Mesothelial cell of epicardium (in vitro differentiated cells): Measurements from ENCODE around the gene OR1B1. TPM values are rescaled to one million over a fixed set of nuclear protein-coding genes. Genes with fewer than 3 reads are reported as not detected.

ENCODE experiments used
- DNase-seq, 2 experiments: peaks; one replicate each; pipeline ENCODE4 v3.0.0; 2021; ENCODE audit warnings: low spot score in 2 of 2; ENCODE audit not compliant: unreplicated experiment in 2 of 2
- H3K27ac Mint-ChIP-seq: 2 replicates; pipeline ENCODE4 v1.8.0; 2021; ENCODE audit warnings: mixed read lengths
- H3K27me3 Mint-ChIP-seq: 2 replicates; pipeline ENCODE4 v1.8.0; 2021; ENCODE audit warnings: low read depth, mixed read lengths
- H3K36me3 Mint-ChIP-seq: 2 replicates; pipeline ENCODE4 v1.8.0; 2021; ENCODE audit warnings: mixed read lengths
- H3K4me1 Mint-ChIP-seq: 2 replicates; pipeline ENCODE4 v1.8.0; 2021; ENCODE audit warnings: mixed read lengths
- H3K4me3 Mint-ChIP-seq: 2 replicates; pipeline ENCODE4 v1.8.0; 2021; ENCODE audit warnings: mild to moderate bottlenecking, moderate library complexity, mixed read lengths
- H3K9me3 Mint-ChIP-seq: 2 replicates; pipeline ENCODE4 v1.8.0; 2021; ENCODE audit warnings: mixed read lengths
- total RNA-seq: library from RNA; stranded (reverse); gene quantifications from 3 replicates; pipeline ENCODE4 v1.2.1, GENCODE V29; 2021
- TF ChIP-seq, protein P1 (sequence below): fragments of 200-600 bp; sonication (generic); IDR thresholded peaks from one replicate; pipeline ENCODE4 v1.5.0; 2021; ENCODE audit warnings: antibody characterized with exemption; ENCODE audit not compliant: unreplicated experiment

Gene OR1B1
- total RNA-seq: not detected in 3 replicates

DNA sequence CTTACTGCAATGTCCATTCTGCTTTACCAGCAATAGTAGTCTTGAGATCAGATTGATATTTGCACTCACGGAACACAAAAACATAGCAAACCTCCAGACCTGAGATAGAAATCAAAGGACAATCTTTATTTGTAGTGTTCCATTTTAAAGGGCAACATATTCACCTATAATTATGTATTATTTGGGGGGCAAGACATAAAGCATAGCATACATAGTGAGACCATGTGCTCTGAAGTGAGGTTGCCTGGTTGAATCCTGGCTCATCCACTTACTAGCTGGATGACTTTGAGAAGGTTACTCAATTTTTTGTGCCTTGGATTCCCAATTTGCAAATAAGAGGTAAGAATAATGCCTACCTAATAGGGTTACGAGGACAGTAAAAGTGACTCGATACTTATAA is at the start of gene OR1B1:
OR1B1 (minus strand) TSS at position 101 of the 400 bp plus-strand sequence.
- Mint-ChIP-seq H3K4me1 (no peaks in the 10 kb centered on the region), H3K27ac (no peak within 1 kb of the TSS), H3K36me3 (no peaks in the 10 kb centered on the region), H3K27me3 (no peaks in the 10 kb centered on the region), H3K4me3 (no peak within 1 kb of the TSS), H3K9me3 (peaks cover 78% of the 10 kb centered on the region)
- TF ChIP-seq, protein P1, sequence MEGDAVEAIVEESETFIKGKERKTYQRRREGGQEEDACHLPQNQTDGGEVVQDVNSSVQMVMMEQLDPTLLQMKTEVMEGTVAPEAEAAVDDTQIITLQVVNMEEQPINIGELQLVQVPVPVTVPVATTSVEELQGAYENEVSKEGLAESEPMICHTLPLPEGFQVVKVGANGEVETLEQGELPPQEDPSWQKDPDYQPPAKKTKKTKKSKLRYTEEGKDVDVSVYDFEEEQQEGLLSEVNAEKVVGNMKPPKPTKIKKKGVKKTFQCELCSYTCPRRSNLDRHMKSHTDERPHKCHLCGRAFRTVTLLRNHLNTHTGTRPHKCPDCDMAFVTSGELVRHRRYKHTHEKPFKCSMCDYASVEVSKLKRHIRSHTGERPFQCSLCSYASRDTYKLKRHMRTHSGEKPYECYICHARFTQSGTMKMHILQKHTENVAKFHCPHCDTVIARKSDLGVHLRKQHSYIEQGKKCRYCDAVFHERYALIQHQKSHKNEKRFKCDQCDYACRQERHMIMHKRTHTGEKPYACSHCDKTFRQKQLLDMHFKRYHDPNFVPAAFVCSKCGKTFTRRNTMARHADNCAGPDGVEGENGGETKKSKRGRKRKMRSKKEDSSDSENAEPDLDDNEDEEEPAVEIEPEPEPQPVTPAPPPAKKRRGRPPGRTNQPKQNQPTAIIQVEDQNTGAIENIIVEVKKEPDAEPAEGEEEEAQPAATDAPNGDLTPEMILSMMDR: no peak
- DNase-seq: no peak

DNA sequence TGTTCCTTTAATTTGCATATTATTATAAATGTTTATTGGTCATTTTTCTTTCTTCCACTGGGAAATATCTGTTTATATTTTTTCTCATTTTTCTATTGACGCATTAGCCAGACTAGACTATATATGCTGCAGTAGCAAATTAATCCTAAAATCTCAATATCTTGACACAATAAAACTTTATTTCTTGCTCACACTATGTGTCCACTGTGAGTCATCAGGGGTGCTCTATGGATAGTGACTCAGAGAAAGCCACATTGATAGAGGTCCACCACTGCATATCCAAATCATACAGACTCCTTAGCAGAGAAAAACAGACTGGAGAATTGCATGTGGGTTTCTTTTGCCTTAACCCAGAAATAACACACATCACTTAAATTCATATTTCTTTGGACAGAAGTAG is 38.3 kb upstream of the OR1B1 start:
- H3K4me1 Mint-ChIP-seq: no peaks in the 10 kb centered on the region
- peaks cover 3% of the 10 kb centered on the region for H3K36me3 Mint-ChIP-seq
- TF ChIP-seq, protein P1: no peak
- H3K27ac Mint-ChIP-seq: no peak overlapping the region
- no peaks in the 10 kb centered on the region for H3K27me3 Mint-ChIP-seq
- H3K4me3 Mint-ChIP-seq: no peak overlapping the region
- DNase-seq: no peak
- H3K9me3 Mint-ChIP-seq: peaks cover 37% of the 10 kb centered on the region

DNA sequence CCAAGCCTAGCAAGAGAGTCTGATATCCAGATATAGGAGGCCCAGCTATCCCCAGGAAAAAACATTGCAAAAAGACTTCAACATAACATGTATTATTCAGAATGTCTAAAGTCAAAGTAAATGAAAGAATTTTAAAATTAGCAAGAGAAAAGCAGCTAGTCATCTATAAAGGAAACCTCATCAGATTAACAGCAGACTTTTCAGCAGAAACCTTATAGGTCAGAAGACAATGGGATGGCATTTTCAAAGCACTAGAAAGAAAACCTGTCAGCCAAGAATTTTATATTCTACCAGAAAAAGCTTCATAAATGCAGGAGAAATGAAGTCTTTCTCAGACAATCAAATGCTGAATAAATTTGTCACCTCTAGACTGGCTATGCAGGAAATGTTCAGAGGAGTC is 27.4 kb upstream of the OR1B1 start:
- no peak for DNase-seq
- H3K27ac Mint-ChIP-seq: no peak overlapping the region
- H3K4me3 Mint-ChIP-seq: no peak overlapping the region
- H3K36me3 Mint-ChIP-seq: no peaks in the 10 kb centered on the region
- H3K4me1 Mint-ChIP-seq: no peaks in the 10 kb centered on the region
- H3K9me3 Mint-ChIP-seq: peaks cover 85% of the 10 kb centered on the region
- H3K27me3 Mint-ChIP-seq: no peaks in the 10 kb centered on the region
- TF ChIP-seq, protein P1: no peak

DNA sequence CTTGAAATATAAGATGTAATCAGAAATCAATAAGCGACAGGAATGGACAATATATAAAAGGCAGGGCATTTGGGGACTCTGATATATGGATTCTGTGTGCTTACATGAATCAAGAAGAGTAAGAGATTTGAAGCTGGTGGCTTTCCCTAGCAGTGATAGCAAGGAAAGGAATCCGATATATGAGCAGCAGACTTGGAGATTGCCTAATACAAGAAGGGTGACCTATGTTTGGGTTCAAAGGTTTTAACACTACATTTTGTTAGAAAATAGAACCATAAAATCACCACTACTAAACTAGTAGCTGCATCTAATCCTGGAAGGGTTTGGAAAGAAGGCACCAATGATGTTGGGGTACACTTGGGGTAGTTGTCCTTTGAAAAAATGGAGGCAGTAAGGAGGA is 15.1 kb upstream of the OR1B1 start:
- DNase-seq: no peak
- Mint-ChIP-seq H3K4me1 (no peaks in the 10 kb centered on the region), H3K27me3 (no peaks in the 10 kb centered on the region), H3K9me3 (peaks cover 83% of the 10 kb centered on the region), H3K36me3 (peaks cover 3% of the 10 kb centered on the region), H3K4me3 (no peak overlapping the region), H3K27ac (no peak overlapping the region)
- TF ChIP-seq, protein P1: no peak

GRCh38 chr9:122661416-122661815 is 4.0 kb upstream of the OR1B1 start, which contains the start of gene OR1L1:
OR1L1 (plus strand) TSS chr9:122661716; CDS start chr9:122661716, 0 bp downstream.
- Mint-ChIP-seq H3K36me3 (no peaks in the 10 kb centered on the region), H3K4me1 (no peaks in the 10 kb centered on the region), H3K9me3 (peaks cover 80% of the 10 kb centered on the region), H3K27me3 (no peaks in the 10 kb centered on the region), H3K27ac (no peak within 1 kb of the TSS), H3K4me3 (no peak within 1 kb of the TSS)
- no peak for DNase-seq
- TF ChIP-seq, protein P1: no peak

DNA sequence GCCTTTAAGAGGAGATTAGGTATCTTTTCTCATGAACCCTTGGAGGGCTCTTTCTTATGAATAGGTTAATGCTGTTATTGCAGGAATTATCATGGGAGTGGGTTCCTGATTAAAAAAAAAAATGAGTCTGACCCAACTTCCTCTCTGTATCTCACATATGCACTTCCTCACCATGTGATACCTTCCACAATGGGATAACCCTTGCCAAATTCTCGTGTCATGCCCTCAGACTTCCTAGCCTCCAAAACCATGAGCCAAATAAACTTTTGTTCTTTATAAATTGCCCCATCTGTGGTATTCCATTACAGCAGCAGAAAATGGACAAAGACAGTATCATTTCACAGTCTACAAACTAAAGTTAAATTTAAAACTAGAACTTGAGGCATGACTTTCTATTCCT is 1.0 kb downstream of the OR1B1 start:
- Mint-ChIP-seq H3K27me3 (no peaks in the 10 kb centered on the region), H3K9me3 (peaks cover 73% of the 10 kb centered on the region), H3K27ac (no peak overlapping the region)

More for the DNA sequence above, 1.0 kb downstream of the OR1B1 start:
- Mint-ChIP-seq H3K4me1 (no peaks in the 10 kb centered on the region), H3K36me3 (no peaks in the 10 kb centered on the region), H3K4me3 (no peak overlapping the region)
- DNase-seq: no peak
- TF ChIP-seq, protein P1: no peak
